LHCN-M2 (cell line): ENCODE results near the gene STUB1. TPM values are rescaled to one million over a fixed set of nuclear protein-coding genes. Genes with fewer than 3 reads are reported as not detected.
"Not testable (repeated sequence)": the region's sequence is repeated elsewhere in the genome, so short reads cannot be mapped to it uniquely, and the experiment has no call there.

Experiments used
- DNase-seq: peaks from one replicate; pipeline ENCODE4 v3.0.0-alpha.2; 2012; ENCODE audit warnings: low read depth
- total RNA-seq: library from RNA; depleted of rRNA; stranded (reverse); fragments of >200 nt; gene quantifications from 2 replicates; pipeline ENCODE4 v1.2.3, GENCODE V29; 2014

Gene STUB1
- total RNA-seq, 1 experiment from 2014 or later: 287 TPM

GRCh38 chr16:678858-679813, 1.1 kb upstream of the STUB1 start:
- no peak for DNase-seq

- no peak for DNase-seq
These were observed 375 bp downstream of the STUB1 start for GRCh38 chr16:680625-680945.

- DNase-seq: peak; percentile 48
These were observed 946 bp downstream of the STUB1 start for GRCh38 chr16:680967-681745.

- peak; percentile 65 for DNase-seq
These were observed 1.7 kb downstream of the STUB1 start for GRCh38 chr16:681746-682427.

- no peak for DNase-seq
These were observed 2.5 kb downstream of the STUB1 start for GRCh38 chr16:682493-683395.

GRCh38 chr16:683396-684070, 3.3 kb downstream of the STUB1 start:
- no peak for DNase-seq

- DNase-seq: peak; percentile 93
These were observed 4.0 kb downstream of the STUB1 start, which contains the start of gene JMJD8 for GRCh38 chr16:684071-684794. Gene JMJD8 (minus strand): TSS chr16:684334. CDS start chr16:684319, 15 bp downstream.

- DNase-seq: no peak
These were observed 4.9 kb downstream of the STUB1 start for GRCh38 chr16:684961-685696.

GRCh38 chr16:685967-686366, 5.8 kb downstream of the STUB1 start:
- peak; percentile 36 for DNase-seq

- DNase-seq: no peak
These were observed 6.5 kb downstream of the STUB1 start for GRCh38 chr16:686459-687260.

GRCh38 chr16:687499-687898, 7.3 kb downstream of the STUB1 start:
- DNase-seq: no peak

GRCh38 chr16:689175-689897, 9.1 kb downstream of the STUB1 start:
- DNase-seq: no peak

GRCh38 chr16:691242-691641, 11.0 kb downstream of the STUB1 start:
- DNase-seq: not testable (repeated sequence)

GRCh38 chr16:692356-693108, 12.3 kb downstream of the STUB1 start:
- no peak for DNase-seq

- DNase-seq: no peak
These were observed 13.2 kb downstream of the STUB1 start for GRCh38 chr16:693364-693763.

- no peak for DNase-seq
These were observed 13.6 kb downstream of the STUB1 start for GRCh38 chr16:693766-694165.
